Uterus (tissue), 4 donors: ENCODE measurements around the gene RFC5. TPM values are rescaled to one million over a fixed set of nuclear protein-coding genes. Genes with fewer than 3 reads are reported as not detected.
A peak's percentile ranks its signal among the peaks of the same experiment; 100 is the strongest.

ENCODE experiments used
- DNase-seq, 2 donors: peaks; one replicate each; pipeline ENCODE4 v3.0.0-alpha.2; 2019 to 2020
- H3K27ac ChIP-seq, 2 donors: fragments of 200-600 bp; sonication (generic); 1 replicate in 1 of 2; 2 replicates in 1 of 2; pipeline ENCODE4 v1.5.1; 2016 to 2018
- H3K27me3 ChIP-seq, 2 donors: fragments of 200-600 bp; sonication (generic); one replicate each; pipeline ENCODE4 v1.5.1; 2018 to 2019; ENCODE audit warnings: control low read depth in 1 of 2
- H3K36me3 ChIP-seq, 2 donors: fragments of 200-600 bp; sonication (generic); one replicate each; pipeline ENCODE4 v1.5.1; 2019; ENCODE audit warnings: control low read depth in 1 of 2
- H3K4me1 ChIP-seq, 2 donors: fragments of 200-600 bp; sonication (generic); one replicate each; pipeline ENCODE4 v1.5.1; 2018 to 2019; ENCODE audit warnings: control low read depth in 1 of 2
- H3K4me3 ChIP-seq, 2 donors: fragments of 200-600 bp; sonication (generic); 1 replicate in 1 of 2; 2 replicates in 1 of 2; pipeline ENCODE4 v1.5.1; 2018 to 2019; ENCODE audit warnings: mild to moderate bottlenecking in 1 of 2
- H3K9me3 ChIP-seq, 2 donors: fragments of 200-600 bp; sonication (generic); one replicate each; pipeline ENCODE4 v1.5.1; 2019; ENCODE audit warnings: control low read depth in 1 of 2
- POLR2A ChIP-seq, 2 donors: fragments of 450-650 bp; IDR thresholded peaks; one replicate each; pipeline ENCODE4 v1.6.1; 2016; ENCODE audit warnings: antibody characterized with exemption in 2 of 2, mild to moderate bottlenecking in 1 of 2, moderate library complexity in 1 of 2
- intact Hi-C: fragments of 100-400 bp; cut with DNase I; formaldehyde crosslinking; loops from one replicate; pipeline ENCODE4 v1.15.1; 2023; ENCODE audit warnings: low total_unique reads
- total RNA-seq, 4 donors: library from RNA; depleted of rRNA in 3 of 4; stranded (reverse); fragments of >200 nt in 3 of 4; gene quantifications; one replicate each; pipeline versions ENCODE4 v1.1.0 to v1.2.4, GENCODE V29; 2014 to 2023
- TF ChIP-seq, protein P1 (sequence below), 4 experiments: fragments of 200-600 bp in 2 of 4; fragments of 450-650 bp in 2 of 4; sonication (generic) in 2 of 4; IDR thresholded peaks; one replicate each; pipeline ENCODE4 v1.5.1; 2016 to 2019; ENCODE audit warnings: antibody characterized with exemption in 4 of 4, mild to moderate bottlenecking in 2 of 4, moderate library complexity in 1 of 4
- donor health status: DM: yes; HTN: yes; CAD: no.

The RFC5 gene, protein sequence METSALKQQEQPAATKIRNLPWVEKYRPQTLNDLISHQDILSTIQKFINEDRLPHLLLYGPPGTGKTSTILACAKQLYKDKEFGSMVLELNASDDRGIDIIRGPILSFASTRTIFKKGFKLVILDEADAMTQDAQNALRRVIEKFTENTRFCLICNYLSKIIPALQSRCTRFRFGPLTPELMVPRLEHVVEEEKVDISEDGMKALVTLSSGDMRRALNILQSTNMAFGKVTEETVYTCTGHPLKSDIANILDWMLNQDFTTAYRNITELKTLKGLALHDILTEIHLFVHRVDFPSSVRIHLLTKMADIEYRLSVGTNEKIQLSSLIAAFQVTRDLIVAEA
- 10 to 100 TPM in 3 of 4 donors, 1 to 10 TPM in 1; 4.6 to 24.7 (median 14.0) TPM for total RNA-seq

DNA sequence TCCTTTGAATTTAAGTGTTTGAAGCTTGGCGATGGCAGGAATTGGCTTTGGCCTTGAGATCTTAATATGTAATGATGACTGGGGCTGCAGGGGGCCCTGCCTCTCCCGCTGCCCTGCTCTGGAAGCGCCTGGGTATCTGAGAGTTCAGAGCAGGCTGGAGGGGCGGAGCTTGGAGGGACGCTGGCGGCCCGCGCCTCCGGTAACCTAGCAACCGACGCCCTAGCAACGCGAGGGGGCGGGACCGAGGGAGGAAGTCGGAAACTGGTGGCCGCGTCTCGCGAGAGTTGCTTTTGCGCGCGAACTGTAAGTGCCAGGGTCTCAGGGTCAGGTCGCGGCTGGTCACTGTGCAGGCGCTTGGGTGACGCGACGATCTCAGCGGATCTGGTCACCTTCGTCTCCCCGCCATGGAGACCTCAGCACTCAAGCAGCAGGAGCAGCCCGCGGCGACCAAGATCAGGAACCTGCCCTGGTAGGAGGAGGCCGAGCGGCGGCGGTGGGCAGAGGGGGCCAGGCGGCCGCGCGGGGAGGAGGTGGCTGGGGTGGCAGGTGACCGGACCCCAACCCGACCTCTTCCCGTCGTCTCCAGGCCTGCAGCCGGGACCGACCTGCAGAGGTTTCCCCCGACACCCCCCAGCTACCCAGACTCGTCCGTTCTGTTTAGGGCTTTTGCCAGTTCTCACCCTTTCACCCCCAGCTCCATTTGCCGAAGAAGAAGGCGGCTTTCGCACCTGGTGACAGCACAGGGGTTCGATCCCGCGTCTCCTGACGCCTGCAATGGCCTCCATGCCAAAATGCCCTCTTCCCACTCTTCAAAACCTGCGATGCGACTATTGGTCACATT is at the start of gene RFC5:
Gene RFC5, plus strand, starts transcription at position 280 of the 841 bp plus-strand sequence. Its CDS starts 125 bp downstream, at position 405.
- DNase-seq, result peak; percentile 97 to 98
- Histone ChIP-seq H3K27ac (peak within 1 kb of the TSS; percentile 39 to 68), H3K4me1 (peaks cover 0 to 6% of the 10 kb centered on the region in 2 donors), H3K4me3 (peak within 1 kb of the TSS; percentile 66 to 96), H3K27me3 (no peaks in the 10 kb centered on the region), H3K9me3 (no peaks in the 10 kb centered on the region), H3K36me3 (no peaks in the 10 kb centered on the region)
- peak in 1 of 2 donors; percentile 23 for TF ChIP-seq POLR2A (IDR thresholded peaks at IDR 0.05)
- TF ChIP-seq, protein P1, sequence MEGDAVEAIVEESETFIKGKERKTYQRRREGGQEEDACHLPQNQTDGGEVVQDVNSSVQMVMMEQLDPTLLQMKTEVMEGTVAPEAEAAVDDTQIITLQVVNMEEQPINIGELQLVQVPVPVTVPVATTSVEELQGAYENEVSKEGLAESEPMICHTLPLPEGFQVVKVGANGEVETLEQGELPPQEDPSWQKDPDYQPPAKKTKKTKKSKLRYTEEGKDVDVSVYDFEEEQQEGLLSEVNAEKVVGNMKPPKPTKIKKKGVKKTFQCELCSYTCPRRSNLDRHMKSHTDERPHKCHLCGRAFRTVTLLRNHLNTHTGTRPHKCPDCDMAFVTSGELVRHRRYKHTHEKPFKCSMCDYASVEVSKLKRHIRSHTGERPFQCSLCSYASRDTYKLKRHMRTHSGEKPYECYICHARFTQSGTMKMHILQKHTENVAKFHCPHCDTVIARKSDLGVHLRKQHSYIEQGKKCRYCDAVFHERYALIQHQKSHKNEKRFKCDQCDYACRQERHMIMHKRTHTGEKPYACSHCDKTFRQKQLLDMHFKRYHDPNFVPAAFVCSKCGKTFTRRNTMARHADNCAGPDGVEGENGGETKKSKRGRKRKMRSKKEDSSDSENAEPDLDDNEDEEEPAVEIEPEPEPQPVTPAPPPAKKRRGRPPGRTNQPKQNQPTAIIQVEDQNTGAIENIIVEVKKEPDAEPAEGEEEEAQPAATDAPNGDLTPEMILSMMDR (IDR thresholded peaks at IDR 0.05), result peak in 1 of 4 experiments; percentile 4
- intact Hi-C loops, result no loop called here

DNA sequence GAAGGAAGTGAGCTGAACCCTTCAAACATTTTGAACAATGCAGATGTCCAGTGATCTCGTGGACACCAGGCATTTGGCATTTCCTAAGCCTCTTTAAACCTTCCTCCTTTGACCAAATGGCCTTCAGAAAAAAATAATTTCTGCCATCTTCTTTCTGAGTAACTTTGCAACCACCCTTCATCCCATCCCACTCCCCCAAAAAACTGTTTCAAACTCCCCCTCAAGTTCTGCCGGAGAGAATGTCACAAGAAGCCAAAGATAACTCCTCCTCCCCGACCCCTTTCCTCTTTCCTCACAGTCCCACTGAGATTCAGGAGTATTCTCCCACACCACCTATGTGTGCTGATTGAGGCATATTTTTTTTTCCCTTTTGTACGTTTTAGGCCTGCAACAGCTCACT is 49.5 kb upstream of the RFC5 start:
- TF ChIP-seq, protein P1 (IDR thresholded peaks at IDR 0.05), result no peak
- TF ChIP-seq POLR2A (IDR thresholded peaks at IDR 0.05), result no peak
- Histone ChIP-seq H3K4me3 (no peak overlapping the region), H3K9me3 (peaks cover 0 to 4% of the 10 kb centered on the region in 2 donors), H3K27ac (no peak overlapping the region), H3K27me3 (peaks cover 0 to 8% of the 10 kb centered on the region in 2 donors), H3K4me1 (no peaks in the 10 kb centered on the region), H3K36me3 (no peaks in the 10 kb centered on the region)
- DNase-seq, result no peak
- intact Hi-C loops, result no loop called here

DNA sequence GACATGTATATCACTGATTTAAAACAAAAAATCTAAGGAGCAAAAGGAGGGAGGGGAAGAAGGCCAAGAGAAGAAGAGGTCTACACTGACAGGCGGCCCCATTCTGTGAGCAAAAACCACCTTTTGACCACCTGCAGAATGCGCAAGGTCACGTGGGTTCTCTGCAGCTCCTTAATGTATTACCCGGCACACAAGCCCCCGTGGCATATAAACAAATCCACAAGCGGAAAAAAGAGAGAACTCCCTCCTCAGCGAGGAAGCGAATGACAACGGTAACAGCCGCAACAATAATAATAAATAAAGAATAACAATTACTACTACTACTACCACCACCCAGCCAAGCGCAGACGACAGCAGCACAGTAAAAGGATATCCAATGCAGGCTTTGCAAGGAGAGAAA is 49.0 kb upstream of the RFC5 start:
- Histone ChIP-seq H3K4me3 (no peak overlapping the region), H3K4me1 (no peaks in the 10 kb centered on the region), H3K36me3 (no peaks in the 10 kb centered on the region), H3K9me3 (peaks cover 0 to 4% of the 10 kb centered on the region in 2 donors), H3K27ac (no peak overlapping the region), H3K27me3 (peaks cover 0 to 8% of the 10 kb centered on the region in 2 donors)
- intact Hi-C loops, result no loop called here
- DNase-seq, result no peak
- TF ChIP-seq POLR2A (IDR thresholded peaks at IDR 0.05), result no peak
- TF ChIP-seq, protein P1 (IDR thresholded peaks at IDR 0.05), result no peak

DNA sequence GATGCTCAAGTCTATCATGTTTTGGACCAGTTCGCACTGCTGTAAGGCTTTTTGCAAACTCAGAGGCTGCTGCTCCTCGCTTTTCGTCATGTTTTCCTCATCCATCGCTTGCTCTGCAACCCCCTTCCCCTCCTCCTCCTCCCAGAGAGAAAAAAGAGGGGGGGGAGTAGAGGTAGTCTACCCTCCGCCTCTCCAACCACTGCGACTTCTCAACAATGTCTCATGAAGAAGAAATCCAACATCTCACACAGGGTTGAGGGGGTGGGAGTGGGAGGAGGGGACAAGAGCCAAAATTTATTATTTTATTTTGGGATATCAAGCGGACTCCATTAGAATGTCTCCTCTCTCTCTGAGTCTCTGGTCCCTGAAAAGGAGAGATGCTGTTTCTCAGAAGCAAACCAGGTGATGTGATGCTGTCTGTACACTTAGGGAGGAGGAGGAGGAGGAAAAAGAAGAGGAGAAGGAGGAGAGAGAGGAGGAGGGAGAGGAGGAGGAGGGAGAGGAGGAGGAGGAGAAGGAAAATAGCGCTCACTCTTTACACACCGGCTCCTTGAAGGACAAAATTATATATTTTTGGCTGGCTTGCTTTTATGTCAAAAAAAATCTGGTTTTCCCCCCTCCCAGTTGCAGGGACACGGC is 48.2 kb upstream of the RFC5 start:
- intact Hi-C loops, result no loop called here
- Histone ChIP-seq H3K4me3 (no peak overlapping the region), H3K27me3 (peaks cover 0 to 8% of the 10 kb centered on the region in 2 donors), H3K9me3 (peaks cover 0 to 4% of the 10 kb centered on the region in 2 donors), H3K4me1 (no peaks in the 10 kb centered on the region), H3K36me3 (no peaks in the 10 kb centered on the region), H3K27ac (no peak overlapping the region)
- DNase-seq, result no peak
- TF ChIP-seq, protein P1 (IDR thresholded peaks at IDR 0.05), result no peak
- no peak for TF ChIP-seq POLR2A (IDR thresholded peaks at IDR 0.05)
